SK-N-SH (cell line): ENCODE results near the gene SSTR3. TPM values are rescaled to one million over a fixed set of nuclear protein-coding genes. Genes with fewer than 3 reads are reported as not detected.

Experiments
- CTCF ChIA-PET: fragments of 300-600, 350-600 bp; formaldehyde crosslinking; extraction: SDS; loops from one replicate; lab custom pipeline; 2021; lab: Yijun Ruan, JAX
- POLR2A ChIA-PET: fragments of 350-600 bp; sonication (Branson Sonifier 250); formaldehyde crosslinking; extraction: SDS; loops from one replicate; lab custom pipeline; 2020; ENCODE audit warnings: antibody characterized with exemption, inconsistent platforms; lab: Yijun Ruan, JAX
- DNase-seq: peaks from one replicate; pipeline ENCODE4 v3.0.0; 2012
- H2AFZ ChIP-seq: fragments of 200-600 bp; sonication (generic); 2 replicates; pipeline ENCODE4 v1.8.1; 2016; ENCODE audit warnings: antibody characterized with exemption, mild to moderate bottlenecking, low read depth
- H3F3A ChIP-seq: fragments of 200-600 bp; sonication (generic); replicated peaks from 2 replicates; pipeline ENCODE3; 2016; ENCODE audit warnings: antibody characterized with exemption, mild to moderate bottlenecking; ENCODE audit not compliant: insufficient read depth
- H3K27ac ChIP-seq, 2 experiments: fragments of 200-500 bp in 1 of 2; fragments of 200-600 bp in 1 of 2; sonication (Bioruptor generic) in 1 of 2; sonication (generic), shearing (Covaris generic) in 1 of 2; 2 replicates each; pipeline versions ENCODE4 v1.5.1 to v1.6.1; 2014 to 2016; ENCODE audit warnings: low read depth in 2 of 2, inconsistent platforms in 1 of 2, low read length in 1 of 2, mild to moderate bottlenecking in 1 of 2, mixed read lengths in 1 of 2
- H3K27me3 ChIP-seq: fragments of 200-600 bp; sonication (generic), shearing (Covaris generic); 2 replicates; pipeline ENCODE4 v1.6.1; 2016; ENCODE audit warnings: mixed run types; ENCODE audit not compliant: insufficient read depth
- H3K36me3 ChIP-seq, 2 experiments: fragments of 200-500 bp in 1 of 2; fragments of 200-600 bp in 1 of 2; sonication (Bioruptor generic) in 1 of 2; sonication (generic) in 1 of 2; replicated peaks in 1 of 2; 2 replicates each; pipeline versions ENCODE3 to v1.5.1; 2014 to 2016; ENCODE audit warnings: low read length in 1 of 2, mild to moderate bottlenecking in 1 of 2; ENCODE audit not compliant: insufficient read depth in 2 of 2, control insufficient read depth in 1 of 2
- H3K4me1 ChIP-seq, 2 experiments: fragments of 200-500 bp in 1 of 2; fragments of 200-600 bp in 1 of 2; sonication (Bioruptor generic) in 1 of 2; sonication (generic), shearing (Covaris generic) in 1 of 2; 2 replicates each; pipeline versions ENCODE4 v1.5.1 to v1.6.1; 2014 to 2016; ENCODE audit warnings: low read depth in 1 of 2, low read length in 1 of 2, mixed run types in 1 of 2; ENCODE audit not compliant: insufficient read depth in 2 of 2, control insufficient read depth in 1 of 2
- H3K4me2 ChIP-seq: fragments of 200-600 bp; sonication (generic), shearing (Covaris generic); 2 replicates; pipeline ENCODE4 v1.6.1; 2017; ENCODE audit warnings: mixed run types
- H3K4me3 ChIP-seq, 2 experiments: fragments of 200-500 bp in 1 of 2; fragments of 200-600 bp in 1 of 2; sonication (Bioruptor generic) in 1 of 2; sonication (generic), shearing (Covaris generic) in 1 of 2; 2 replicates each; pipeline versions ENCODE4 v1.5.1 to v1.8.1; 2014 to 2016; ENCODE audit warnings: low read depth in 2 of 2, inconsistent platforms in 1 of 2, low read length in 1 of 2, mild to moderate bottlenecking in 1 of 2, mixed read lengths in 1 of 2, moderate library complexity in 1 of 2
- H3K79me2 ChIP-seq: fragments of 200-600 bp; sonication (generic); 2 replicates; pipeline ENCODE4 v1.8.1; 2017; ENCODE audit warnings: mild to moderate bottlenecking; ENCODE audit not compliant: insufficient read depth
- H3K9ac ChIP-seq: fragments of 200-600 bp; sonication (generic); 2 replicates; pipeline ENCODE4 v1.6.1; 2017; ENCODE audit warnings: mixed run types
- H3K9me2 ChIP-seq: fragments of 200-600 bp; sonication (generic); 2 replicates; pipeline ENCODE4 v1.6.1; 2017; ENCODE audit warnings: mixed run types
- H3K9me3 ChIP-seq: fragments of 200-600 bp; sonication (generic); 2 replicates; pipeline ENCODE4 v1.6.1; 2017; ENCODE audit warnings: mixed run types, mild to moderate bottlenecking, moderate library complexity
- H4K20me1 ChIP-seq: fragments of 200-600 bp; sonication (generic); 2 replicates; pipeline ENCODE4 v1.6.1; 2017; ENCODE audit warnings: mild to moderate bottlenecking, mixed run types; ENCODE audit not compliant: insufficient read depth
- FOSL2 ChIP-seq: IDR thresholded peaks from 2 replicates; pipeline ENCODE4 v1.4.0; 2012; ENCODE audit warnings: low read depth, mild to moderate bottlenecking, moderate library complexity, borderline replicate concordance
- GATA2 ChIP-seq: sonication (generic); formaldehyde crosslinking; IDR thresholded peaks from 2 replicates; pipeline ENCODE4 v1.5.0; 2020; ENCODE audit warnings: mild to moderate bottlenecking, missing genetic modification reagents
- IRF3 ChIP-seq: fragments of 150-350 bp; IDR thresholded peaks from 2 replicates; pipeline ENCODE4 v1.6.1; 2016; ENCODE audit warnings: mild to moderate bottlenecking, low read depth, low read length
- JUND ChIP-seq: IDR thresholded peaks from 2 replicates; pipeline ENCODE4 v1.4.0; 2012
- MAX ChIP-seq: IDR thresholded peaks from 2 replicates; pipeline ENCODE4 v1.4.0; 2012; ENCODE audit warnings: low read depth
- MEF2A ChIP-seq: IDR thresholded peaks from 2 replicates; pipeline ENCODE4 v1.4.0; 2012; ENCODE audit warnings: low read depth, borderline replicate concordance
- MXI1 ChIP-seq: IDR thresholded peaks from 2 replicates; pipeline ENCODE4 v1.6.1; 2012; ENCODE audit warnings: mild to moderate bottlenecking, low read depth, low read length, improper control_type of control experiment
- POLR2AphosphoS5 ChIP-seq: IDR thresholded peaks from 2 replicates; pipeline ENCODE4 v1.6.1; 2012; ENCODE audit warnings: low read depth, low read length
- RAD21 ChIP-seq: IDR thresholded peaks from 2 replicates; pipeline ENCODE4 v1.6.1; 2012; ENCODE audit warnings: mild to moderate bottlenecking, low read length
- RFX5 ChIP-seq: IDR thresholded peaks from 2 replicates; pipeline ENCODE4 v1.6.1; 2012; ENCODE audit warnings: mild to moderate bottlenecking, improper control_type of control experiment, low read length
- RXRA ChIP-seq: IDR thresholded peaks from 2 replicates; pipeline ENCODE4 v1.4.0; 2012; ENCODE audit warnings: low read depth, mild to moderate bottlenecking, borderline replicate concordance
- TCF12 ChIP-seq: IDR thresholded peaks from 2 replicates; pipeline ENCODE4 v1.4.0; 2012
- USF1 ChIP-seq: IDR thresholded peaks from 2 replicates; pipeline ENCODE4 v1.4.0; 2012; ENCODE audit warnings: low read depth, borderline replicate concordance
- WGBS: methylation state at CpG from one replicate; pipeline ENCODE4 v1.1.6; 2017; ENCODE audit warnings: low lambda C conversion rate; 5-methylcytosine and 5-hydroxymethylcytosine counted together
- polyA plus RNA-seq, 3 experiments: library from polyadenylated mRNA; depleted of rRNA; stranded (reverse); fragments of >200 nt; gene quantifications; 2 replicates each; pipeline ENCODE4 v1.2.3, GENCODE V29; 2012
- TF ChIP-seq, protein P1 (sequence below): IDR thresholded peaks from 2 replicates; pipeline ENCODE4 v1.4.0; 2012; ENCODE audit warnings: low read depth, borderline replicate concordance
- TF ChIP-seq, protein P2 (sequence below): IDR thresholded peaks from 2 replicates; pipeline ENCODE4 v1.6.1; 2012; ENCODE audit warnings: mild to moderate bottlenecking, low read depth, low read length, moderate library complexity

The SSTR3 gene
- polyA plus RNA-seq, 1 of the 3 experiments (the other 2 are of a cell fraction), result not detected

DNA sequence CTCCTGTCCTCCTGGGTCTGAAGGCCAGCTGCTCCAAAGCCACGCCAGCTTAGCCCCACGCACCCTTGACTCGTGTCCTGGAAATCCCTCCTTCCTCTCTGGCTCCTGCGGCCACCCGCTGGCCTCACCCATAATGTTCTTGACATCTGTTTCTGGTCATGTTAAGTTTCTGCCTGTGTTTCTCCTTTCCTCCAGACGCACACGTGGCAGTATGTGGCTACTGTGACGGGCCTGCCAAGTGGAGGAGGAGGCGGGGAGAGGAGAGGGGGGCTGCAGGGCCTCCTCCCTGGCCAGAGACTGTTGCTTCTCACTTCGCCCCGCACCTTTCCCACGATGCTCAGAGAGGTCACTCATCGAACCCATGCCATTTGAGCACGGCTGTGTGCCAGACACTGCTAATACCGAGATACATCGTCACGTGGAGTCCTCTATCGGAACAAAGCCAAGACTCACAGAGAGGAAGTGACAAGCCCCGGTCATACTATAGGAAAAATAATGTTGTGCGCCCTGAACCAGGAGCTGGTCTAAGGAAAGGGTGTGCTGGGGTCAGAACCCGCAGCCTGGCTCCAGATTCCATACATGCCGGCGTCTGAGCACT, 35.7 kb downstream of the SSTR3 start:
- Histone ChIP-seq H3K27ac (peak overlapping the region in 1 of 2 experiments; percentile 36; a peak in 1 of 4 replicates), H3K9me3 (no peaks in the 10 kb centered on the region), H3K79me2 (no peaks in the 10 kb centered on the region), H3K4me3 (no peak overlapping the region), H3K4me2 (no peak overlapping the region), H3K9me2 (no peaks in the 10 kb centered on the region), H2AFZ (no peak overlapping the region), H3K9ac (no peak overlapping the region), H4K20me1 (no peaks in the 10 kb centered on the region), H3K36me3 (peaks cover 0 to 3% of the 10 kb centered on the region in 2 experiments), H3F3A (no peaks in the 10 kb centered on the region), H3K27me3 (no peaks in the 10 kb centered on the region), H3K4me1 (peaks cover 0 to 41% of the 10 kb centered on the region in 2 experiments; a peak in 1 of 4 replicates)
- ChIA-PET POLR2A (no interaction called here), CTCF (interaction anchor here (1.0 to 19.4 kb wide), 5 partner anchors 10 to 83 kb away, joined by 3 to 190 read pairs (median 4); no protein-coding TSS in a partner anchor)
- peak; percentile 79 for DNase-seq
- 68% methylated on average over 20 of the region's 23 CpGs for WGBS
- no peak for TF ChIP-seq POLR2AphosphoS5
- peak; percentile 22 for TF ChIP-seq RAD21
- peak; percentile 46; the same call in 1 of the 2 replicates for TF ChIP-seq TCF12
- TF ChIP-seq MEF2A, result no peak
- TF ChIP-seq USF1, result 0 out of 2 replicates have a peak, but pooled peaks have one; percentile 11
- TF ChIP-seq GATA2 (CRISPR knock-in tag), result no peak
- peak; percentile 94 for TF ChIP-seq MXI1
- peak; percentile 64; the same call in 1 of the 2 replicates for TF ChIP-seq MAX

- Histone ChIP-seq H3K27me3 (no peaks in the 10 kb centered on the region), H3K27ac (peak overlapping the region in 1 of 2 experiments; percentile 36; a peak in 1 of 4 replicates), H3F3A (no peaks in the 10 kb centered on the region), H3K4me3 (no peak overlapping the region), H3K9ac (no peak overlapping the region), H3K9me3 (no peaks in the 10 kb centered on the region), H3K9me2 (no peaks in the 10 kb centered on the region), H3K4me2 (no peak overlapping the region), H3K79me2 (no peaks in the 10 kb centered on the region), H3K36me3 (peaks cover 0 to 3% of the 10 kb centered on the region in 2 experiments), H2AFZ (no peak overlapping the region), H3K4me1 (peaks cover 0 to 41% of the 10 kb centered on the region in 2 experiments; a peak in 1 of 4 replicates), H4K20me1 (no peaks in the 10 kb centered on the region)
- ChIA-PET POLR2A (interaction anchor here (0.7 kb wide), 1 partner anchor 13 kb away, joined by 3 read pairs; the partner anchor contains the start of gene C1QTNF6), CTCF (interaction anchor here (0.8 to 19.4 kb wide), 4 partner anchors 10 to 374 kb away, joined by 3 to 190 read pairs (median 5); no protein-coding TSS in a partner anchor)
- no peak for TF ChIP-seq JUND
- TF ChIP-seq, protein P1, sequence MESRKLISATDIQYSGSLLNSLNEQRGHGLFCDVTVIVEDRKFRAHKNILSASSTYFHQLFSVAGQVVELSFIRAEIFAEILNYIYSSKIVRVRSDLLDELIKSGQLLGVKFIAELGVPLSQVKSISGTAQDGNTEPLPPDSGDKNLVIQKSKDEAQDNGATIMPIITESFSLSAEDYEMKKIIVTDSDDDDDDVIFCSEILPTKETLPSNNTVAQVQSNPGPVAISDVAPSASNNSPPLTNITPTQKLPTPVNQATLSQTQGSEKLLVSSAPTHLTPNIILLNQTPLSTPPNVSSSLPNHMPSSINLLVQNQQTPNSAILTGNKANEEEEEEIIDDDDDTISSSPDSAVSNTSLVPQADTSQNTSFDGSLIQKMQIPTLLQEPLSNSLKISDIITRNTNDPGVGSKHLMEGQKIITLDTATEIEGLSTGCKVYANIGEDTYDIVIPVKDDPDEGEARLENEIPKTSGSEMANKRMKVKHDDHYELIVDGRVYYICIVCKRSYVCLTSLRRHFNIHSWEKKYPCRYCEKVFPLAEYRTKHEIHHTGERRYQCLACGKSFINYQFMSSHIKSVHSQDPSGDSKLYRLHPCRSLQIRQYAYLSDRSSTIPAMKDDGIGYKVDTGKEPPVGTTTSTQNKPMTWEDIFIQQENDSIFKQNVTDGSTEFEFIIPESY, result no peak
- no peak for TF ChIP-seq FOSL2
- TF ChIP-seq, protein P2, sequence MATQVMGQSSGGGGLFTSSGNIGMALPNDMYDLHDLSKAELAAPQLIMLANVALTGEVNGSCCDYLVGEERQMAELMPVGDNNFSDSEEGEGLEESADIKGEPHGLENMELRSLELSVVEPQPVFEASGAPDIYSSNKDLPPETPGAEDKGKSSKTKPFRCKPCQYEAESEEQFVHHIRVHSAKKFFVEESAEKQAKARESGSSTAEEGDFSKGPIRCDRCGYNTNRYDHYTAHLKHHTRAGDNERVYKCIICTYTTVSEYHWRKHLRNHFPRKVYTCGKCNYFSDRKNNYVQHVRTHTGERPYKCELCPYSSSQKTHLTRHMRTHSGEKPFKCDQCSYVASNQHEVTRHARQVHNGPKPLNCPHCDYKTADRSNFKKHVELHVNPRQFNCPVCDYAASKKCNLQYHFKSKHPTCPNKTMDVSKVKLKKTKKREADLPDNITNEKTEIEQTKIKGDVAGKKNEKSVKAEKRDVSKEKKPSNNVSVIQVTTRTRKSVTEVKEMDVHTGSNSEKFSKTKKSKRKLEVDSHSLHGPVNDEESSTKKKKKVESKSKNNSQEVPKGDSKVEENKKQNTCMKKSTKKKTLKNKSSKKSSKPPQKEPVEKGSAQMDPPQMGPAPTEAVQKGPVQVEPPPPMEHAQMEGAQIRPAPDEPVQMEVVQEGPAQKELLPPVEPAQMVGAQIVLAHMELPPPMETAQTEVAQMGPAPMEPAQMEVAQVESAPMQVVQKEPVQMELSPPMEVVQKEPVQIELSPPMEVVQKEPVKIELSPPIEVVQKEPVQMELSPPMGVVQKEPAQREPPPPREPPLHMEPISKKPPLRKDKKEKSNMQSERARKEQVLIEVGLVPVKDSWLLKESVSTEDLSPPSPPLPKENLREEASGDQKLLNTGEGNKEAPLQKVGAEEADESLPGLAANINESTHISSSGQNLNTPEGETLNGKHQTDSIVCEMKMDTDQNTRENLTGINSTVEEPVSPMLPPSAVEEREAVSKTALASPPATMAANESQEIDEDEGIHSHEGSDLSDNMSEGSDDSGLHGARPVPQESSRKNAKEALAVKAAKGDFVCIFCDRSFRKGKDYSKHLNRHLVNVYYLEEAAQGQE, result no peak
- TF ChIP-seq RFX5, result no peak
- no peak for TF ChIP-seq RXRA
- TF ChIP-seq IRF3, result no peak
- no peak for TF ChIP-seq MXI1
- peak; percentile 8 for DNase-seq
- 85% methylated on average over 17 of the region's 18 CpGs for WGBS
Measured at GRCh38 chr22:37175414-37176281, 36.6 kb downstream of the SSTR3 start.
